ENCODE results near the gene POTEB. TPM values are rescaled to one million over a fixed set of nuclear protein-coding genes. Genes with fewer than 3 reads are reported as not detected.

POTEB gene
- polyA plus RNA-seq, 1 donor (not counting 4 experiments of a cell fraction or from before 2014, with no cell fraction given) = not detected

Small RNA genes lying within 50 kb of the gene (small RNA-seq; reads per million reads assigned to genes)
- gene MIR3118-4 (ENCODE audit: insufficient read length in 3 of 3, low read depth in 3 of 3, low replicate concordance in 1 of 3) = 0 reads per million in 3 experiments
- gene RNU6-631P (ENCODE audit: insufficient read length in 3 of 3, low read depth in 3 of 3, low replicate concordance in 1 of 3) = 0 reads per million in 3 experiments

Other genes starting within 250 kb of the POTEB start
- gene OR4M2, start 202.8 kb upstream of the POTEB start, polyA plus RNA-seq = not detected in 3 replicates